Measurements from ENCODE around the gene SLC8B1. TPM values are rescaled to one million over a fixed set of nuclear protein-coding genes. Genes with fewer than 3 reads are reported as not detected.

SLC8B1 gene
- total and polyA plus RNA-seq, 9 of the 15 experiments (the other 6 are each of a cell fraction or from before 2014, with no cell fraction given): 0.86 to 34.1 (median 18.5) TPM

- POLR2A ChIA-PET: interaction anchor here (0.7 to 2.3 kb wide), 3 partner anchors 10 to 124 kb away, joined by 3 to 5 read pairs (median 3); partner anchors contain the start of genes SLC8B1 and TPCN1
- ATAC-seq: no peak
- BruUV-seq (replicated peaks): no TSS peak
Observed at GRCh38 chr12:113345318-113345717, 10.4 kb upstream of the SLC8B1 start.

More at GRCh38 chr12:113345318-113345717, 10.4 kb upstream of the SLC8B1 start:
- Histone ChIP-seq H3K36me3 (ENCODE audit: control insufficient read depth, insufficient read depth, low read length) (no peaks in the 10 kb centered on the region), H3K4me1 (replicated peaks in 1 of 2; ENCODE audit: control insufficient read depth in 2 of 2, insufficient read depth in 2 of 2, low read length in 2 of 2) (peaks cover 14 to 18% of the 10 kb centered on the region in 2 experiments), H3K9me1 (ENCODE audit: control insufficient read depth, insufficient read depth, low read length) (no peaks in the 10 kb centered on the region), H3K9ac (ENCODE audit: insufficient read depth in 1 of 2, low read depth in 2 of 2, low read length in 2 of 2) (no peak overlapping the region), H3K9me3 (replicated peaks; ENCODE audit: control insufficient read depth, insufficient read depth, low read depth, low read length) (no peaks in the 10 kb centered on the region), H2AFZ (ENCODE audit: low read depth, low read length) (no peak overlapping the region), H3K4me2 (ENCODE audit: insufficient read depth, low read length) (no peak overlapping the region), H3K79me2 (ENCODE audit: control insufficient read depth, insufficient read depth, low read length) (no peaks in the 10 kb centered on the region), H3K4me3 (no peak overlapping the region), H4K20me1 (replicated peaks; ENCODE audit: control insufficient read depth, insufficient read depth, low read length) (no peaks in the 10 kb centered on the region), H3K27ac (ENCODE audit: extremely low read depth, low read depth, low read length) (no peak overlapping the region), H3K27me3 (ENCODE audit: control insufficient read depth in 2 of 2, insufficient read depth in 2 of 2, low read length in 2 of 2) (no peaks in the 10 kb centered on the region)
- intact Hi-C loops (cut with micrococcal nuclease): no loop called here
- TF ChIP-seq FOXK2 (conservative IDR thresholded peaks at IDR 0.05 in 1 of 2, IDR thresholded peaks at IDR 0.05 in 1 of 2; ENCODE audit: low read depth in 2 of 2) (peak in 1 of 2 experiments; percentile 23; a peak in 1 of 4 replicates), PRDM10 (IDR thresholded peaks at IDR 0.05; ENCODE audit: partially characterized antibody) (peak; percentile 94), HNRNPUL1 (IDR thresholded peaks at IDR 0.05; ENCODE audit: low read length) (no peak)
- no peak for FAIRE-seq
- no peak for DNase-seq (ENCODE audit: extremely low read depth in 1 of 4, low spot score in 3 of 4)
- 82% methylated on average over 6 of the region's 6 CpGs for WGBS (ENCODE audit: insufficient coverage, low coverage, missing lambda C conversion rate)
- CTCF ChIA-PET (ENCODE audit: low intra/inter-chr PET ratio): no interaction called here
- in situ Hi-C loops (cut with MboI): no loop called here

Data from K562 (cell line).